Nucleus accumbens (tissue), 56 donors: ENCODE measurements around the gene CDH23.

Source experiments
- DNase-seq, 56 donors: peaks; one replicate each; lab custom pipeline; 2025; lab: John Stamatoyannopoulos, UW

The CDH23 gene

GRCh38 chr10:71687480-71687879, 290.8 kb downstream of the CDH23 start:
- peak in 4 of 56 donors; percentile 5 to 23 (median 14) for DNase-seq

- DNase-seq: no peak
These were observed 291.5 kb downstream of the CDH23 start for GRCh38 chr10:71688256-71688655.

- no peak for DNase-seq
These were observed 293.5 kb downstream of the CDH23 start for GRCh38 chr10:71690094-71690720.

GRCh38 chr10:71691405-71691804, 294.7 kb downstream of the CDH23 start:
- no peak for DNase-seq

- DNase-seq: no peak
These were observed 296.0 kb downstream of the CDH23 start for GRCh38 chr10:71692598-71693306.

- no peak for DNase-seq
These were observed 296.7 kb downstream of the CDH23 start for GRCh38 chr10:71693377-71693776.

GRCh38 chr10:71694039-71694501, 297.4 kb downstream of the CDH23 start:
- DNase-seq: no peak

GRCh38 chr10:71694567-71694968, 297.8 kb downstream of the CDH23 start:
- DNase-seq: peak in 12 of 56 donors; percentile 9 to 40 (median 20)

- DNase-seq: no peak
These were observed 299.1 kb downstream of the CDH23 start for GRCh38 chr10:71695502-71696476.

- peak in 26 of 56 donors; percentile 7 to 65 (median 26) for DNase-seq
These were observed 300.1 kb downstream of the CDH23 start for GRCh38 chr10:71696628-71697326.

GRCh38 chr10:71697938-71698709, 301.4 kb downstream of the CDH23 start:
- no peak for DNase-seq

GRCh38 chr10:71698737-71699136, 302.0 kb downstream of the CDH23 start:
- no peak for DNase-seq

GRCh38 chr10:71700731-71701368, 304.1 kb downstream of the CDH23 start:
- no peak for DNase-seq

- no peak for DNase-seq
These were observed 304.9 kb downstream of the CDH23 start for GRCh38 chr10:71701496-71702132.

GRCh38 chr10:71703577-71703976, 306.9 kb downstream of the CDH23 start:
- no peak for DNase-seq

- DNase-seq: no peak
These were observed 308.1 kb downstream of the CDH23 start for GRCh38 chr10:71704816-71705215.

- DNase-seq: no peak
These were observed 308.9 kb downstream of the CDH23 start for GRCh38 chr10:71705582-71705981.
